ENCODE measurements around the gene VPS35L.
"Not testable (repeated sequence)": the region's sequence is repeated elsewhere in the genome, so short reads cannot be mapped to it uniquely, and the experiment has no call there.

VPS35L gene

DNA sequence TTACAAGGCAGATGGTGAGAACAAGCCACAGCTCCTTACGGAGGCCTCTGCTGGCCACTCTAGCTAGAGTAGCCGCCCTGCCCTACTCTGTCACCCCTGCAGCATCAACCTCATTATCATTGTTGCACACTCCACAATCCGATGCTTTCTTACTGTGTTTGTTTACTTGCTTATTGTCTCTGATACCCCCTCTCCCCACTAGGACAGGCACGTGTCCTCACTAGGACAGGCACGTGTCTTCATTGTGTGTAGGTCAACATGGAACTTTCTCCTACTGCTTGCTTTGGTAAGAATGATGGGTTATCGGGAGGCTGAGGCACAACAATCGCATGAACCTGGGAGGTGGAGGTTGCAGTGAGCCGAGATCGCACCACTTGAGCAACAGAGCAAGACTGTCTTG is 98.6 kb downstream of the VPS35L start:
- no peak for DNase-seq (ENCODE audit: low read depth, low spot score)

- DNase-seq (ENCODE audit: low read depth, low spot score): no peak
Observed at GRCh38 chr16:19655242-19655777, 99.8 kb downstream of the VPS35L start.

DNA sequence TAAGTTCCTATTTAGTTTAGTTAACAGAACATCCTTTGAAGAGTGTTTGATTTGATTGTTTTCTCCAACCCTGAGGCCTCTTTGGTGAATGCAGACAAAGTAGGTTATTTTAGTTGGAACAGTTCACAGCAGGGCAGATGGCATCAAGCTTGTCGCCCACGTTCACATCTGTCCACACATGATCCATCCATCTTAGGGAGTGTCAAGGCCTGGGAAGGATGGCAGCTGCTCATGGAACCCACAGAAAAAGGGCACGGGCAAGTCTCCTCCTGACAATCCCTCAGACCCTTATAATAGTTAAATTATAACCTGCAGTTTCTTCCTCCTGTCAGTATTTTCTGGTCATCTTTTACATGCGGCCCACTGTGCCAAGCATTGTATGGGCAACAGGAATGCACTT is 102.3 kb downstream of the VPS35L start:
- DNase-seq (ENCODE audit: low read depth, low spot score): no peak

DNA sequence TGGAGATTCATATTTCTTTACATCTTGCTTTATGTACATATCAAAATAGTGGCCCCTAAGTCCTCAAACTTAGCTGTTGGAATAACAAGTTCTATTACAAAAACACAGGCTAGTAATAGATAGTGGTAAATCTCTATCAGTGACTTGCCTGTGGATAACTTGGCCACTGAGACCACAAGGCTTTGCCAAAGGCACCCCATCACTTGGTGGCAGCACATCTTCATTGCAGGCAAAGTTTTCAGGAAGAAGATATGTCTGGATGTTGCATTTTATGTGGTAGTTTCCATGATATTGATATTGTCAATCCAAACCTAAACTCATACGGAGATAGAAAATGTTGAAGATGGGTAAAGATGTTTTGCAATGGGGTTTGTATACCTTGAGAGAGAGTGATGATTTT is 104.1 kb downstream of the VPS35L start:
- no peak for DNase-seq (ENCODE audit: low read depth, low spot score)

DNA sequence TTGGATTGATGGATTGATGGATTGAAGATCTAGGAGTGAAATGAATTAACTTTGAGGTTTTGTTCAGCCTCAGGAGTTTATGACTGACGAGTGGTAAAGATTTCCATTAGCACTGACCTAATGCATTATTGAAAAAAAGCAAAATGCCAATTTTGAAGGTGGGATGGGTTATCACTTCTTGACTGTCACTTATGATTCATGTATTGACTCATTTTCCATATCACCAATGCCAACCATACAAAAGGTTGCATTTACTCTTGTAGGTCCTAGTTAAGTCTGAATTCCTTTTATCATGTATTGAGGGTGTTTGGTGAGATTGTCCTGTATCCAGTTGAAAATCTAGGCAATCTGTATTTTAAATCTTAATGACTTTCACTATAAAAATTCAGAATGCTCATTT is 104.9 kb downstream of the VPS35L start:
- DNase-seq (ENCODE audit: low read depth, low spot score): no peak

DNA sequence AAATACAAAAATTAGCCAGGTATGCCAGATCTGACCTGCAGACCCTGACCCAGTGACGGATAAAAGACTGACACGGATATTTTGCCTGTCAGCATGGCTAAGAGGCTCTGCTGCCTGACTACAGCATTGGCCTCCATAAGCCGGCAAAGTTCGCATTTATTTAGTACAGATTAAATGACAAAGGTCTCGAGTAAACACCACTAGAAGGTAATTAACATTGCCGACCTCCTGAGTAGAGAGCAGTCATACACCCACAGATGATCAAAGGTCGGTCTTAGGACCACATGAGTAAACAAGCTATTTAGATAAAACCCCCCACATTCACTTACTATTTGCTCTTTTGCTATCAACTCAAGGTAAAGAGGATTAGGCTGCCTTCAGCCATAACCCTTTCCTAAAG is 106.8 kb downstream of the VPS35L start:
- no peak for DNase-seq (ENCODE audit: low read depth, low spot score)

- no peak for DNase-seq (ENCODE audit: low read depth, low spot score)
Observed at GRCh38 chr16:19664166-19664565, 108.7 kb downstream of the VPS35L start.

- not testable (repeated sequence) for DNase-seq (ENCODE audit: low read depth, low spot score)
Observed at GRCh38 chr16:19665313-19665712, 109.8 kb downstream of the VPS35L start.

GRCh38 chr16:19666477-19666876 is 111.0 kb downstream of the VPS35L start:
- DNase-seq (ENCODE audit: low read depth, low spot score): no peak

DNA sequence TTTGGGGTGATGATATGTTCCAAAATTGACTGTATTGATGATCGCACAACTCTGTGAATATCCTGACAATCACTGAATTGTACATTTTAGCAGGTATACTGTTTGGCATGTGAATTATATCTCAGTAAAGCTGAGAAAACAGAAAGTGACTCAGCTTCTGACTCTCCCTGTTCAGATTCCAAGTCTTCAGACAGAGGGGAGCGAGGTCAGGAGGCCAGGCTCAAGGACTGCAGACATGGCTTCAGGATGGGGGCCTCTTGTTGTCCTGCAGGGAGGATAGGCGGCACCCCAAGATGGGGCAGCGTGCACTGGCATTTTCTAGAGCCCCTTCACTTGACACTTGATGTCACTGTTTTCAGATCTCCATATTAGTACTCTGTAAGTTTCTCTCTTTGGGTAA is 116.9 kb downstream of the VPS35L start:
- no peak for DNase-seq (ENCODE audit: low read depth, low spot score)

DNA sequence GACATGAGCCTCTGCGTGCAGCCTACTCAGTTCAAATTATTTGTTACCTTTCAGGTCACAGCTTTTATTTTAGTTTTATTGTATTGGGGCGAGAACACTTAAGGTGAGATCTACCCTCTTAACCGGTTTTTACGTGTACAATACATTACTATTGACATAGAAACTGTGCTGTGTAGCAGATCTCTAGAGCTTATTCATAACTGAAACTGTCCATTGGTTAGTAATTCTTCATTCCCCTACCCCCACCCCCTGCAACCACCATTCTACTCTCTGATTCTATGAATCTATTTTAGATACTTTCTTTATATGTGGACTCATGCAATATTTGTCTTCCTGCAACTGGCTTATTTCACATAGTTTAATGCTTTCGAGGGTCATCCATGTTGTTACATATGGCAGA is 119.0 kb downstream of the VPS35L start:
- no peak for DNase-seq (ENCODE audit: low read depth, low spot score)

GRCh38 chr16:19677402-19677801 is 121.9 kb downstream of the VPS35L start:
- DNase-seq (ENCODE audit: low read depth, low spot score): no peak

DNA sequence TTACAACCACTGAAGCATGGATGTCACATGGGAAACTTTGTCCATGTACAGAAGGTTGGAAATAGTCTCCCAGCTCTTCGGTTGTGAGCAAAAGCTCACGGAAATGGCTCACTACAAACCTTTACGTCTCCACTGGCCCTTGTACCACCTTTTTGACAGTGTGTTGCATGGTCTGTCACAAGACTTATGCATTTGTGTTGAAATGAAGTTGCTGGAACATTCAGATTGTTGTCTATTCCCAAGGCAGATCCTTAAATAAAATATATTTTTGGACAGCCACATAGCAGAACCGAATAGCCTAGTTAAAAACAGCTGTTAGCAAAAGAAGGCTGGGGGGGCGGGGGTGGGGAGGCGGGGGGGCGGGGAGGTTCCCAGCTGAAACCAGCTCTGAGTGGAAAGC is 123.3 kb downstream of the VPS35L start:
- DNase-seq (ENCODE audit: low read depth, low spot score): no peak

DNA sequence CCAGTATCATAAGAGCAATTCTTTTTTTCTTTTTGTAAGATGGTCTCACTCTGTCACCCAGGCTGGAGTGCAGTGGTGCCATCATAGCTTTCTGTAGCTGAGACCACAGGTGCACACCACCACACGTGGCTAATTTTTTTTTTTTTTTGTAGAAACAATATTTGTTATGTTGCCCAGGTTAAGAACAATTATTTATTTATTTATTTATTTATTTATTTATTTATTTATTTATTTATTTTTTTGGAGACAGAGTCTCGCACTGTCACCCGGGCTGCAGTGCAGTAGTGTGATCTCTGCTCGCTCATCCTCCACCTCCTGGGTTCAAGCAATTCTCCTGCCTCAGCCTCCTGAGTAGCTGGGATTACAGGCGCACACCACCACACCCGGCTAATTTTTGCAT is 123.8 kb downstream of the VPS35L start:
- not testable (repeated sequence) for DNase-seq (ENCODE audit: low read depth, low spot score)

- no peak for DNase-seq (ENCODE audit: low read depth, low spot score)
Observed at GRCh38 chr16:19680881-19681340, 125.4 kb downstream of the VPS35L start.

- no peak for DNase-seq (ENCODE audit: low read depth, low spot score)
Observed at GRCh38 chr16:19681637-19682036, 126.1 kb downstream of the VPS35L start.

DNA sequence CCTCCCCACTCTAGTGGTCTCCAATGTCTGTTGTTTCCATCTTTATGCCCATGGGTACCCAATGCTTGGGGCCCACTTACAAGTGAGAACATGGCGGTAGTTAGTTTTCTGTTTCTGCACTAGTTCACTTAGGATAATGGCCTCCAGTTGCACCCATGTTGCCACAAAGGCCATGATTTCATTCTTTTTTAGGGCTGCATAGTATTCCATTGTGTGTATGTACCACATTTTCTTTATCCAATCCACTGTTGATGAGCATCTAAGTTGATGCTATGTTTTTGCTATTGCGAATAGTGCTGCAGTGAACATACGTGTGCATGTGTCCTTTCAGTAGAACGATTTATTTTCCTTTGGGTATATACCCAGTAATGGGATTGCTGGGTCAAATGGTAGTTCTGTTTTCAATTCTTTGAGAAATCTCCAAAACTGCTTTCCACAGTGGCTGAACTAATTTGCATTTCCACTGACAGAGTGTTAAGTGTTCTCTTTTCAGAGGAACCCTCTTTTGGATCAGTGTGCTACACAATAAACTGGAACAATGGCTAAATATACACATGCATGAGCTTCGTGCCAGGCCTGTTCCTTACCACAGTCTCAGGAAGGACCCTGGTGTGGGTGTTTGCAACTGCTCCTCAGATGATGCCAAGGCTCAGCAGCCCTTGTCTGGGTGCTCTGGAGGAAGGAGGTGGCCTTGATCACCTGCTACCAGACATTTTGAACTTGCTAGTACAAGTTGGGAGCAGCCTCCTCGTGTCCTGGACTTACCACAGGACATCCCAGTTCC is 128.1 kb downstream of the VPS35L start:
- no peak for DNase-seq (ENCODE audit: low read depth, low spot score)

- no peak for DNase-seq (ENCODE audit: low read depth, low spot score)
Observed at GRCh38 chr16:19685176-19685575, 129.7 kb downstream of the VPS35L start.

- no peak for DNase-seq (ENCODE audit: low read depth, low spot score)
Observed at GRCh38 chr16:19687279-19687678, 131.8 kb downstream of the VPS35L start.

GRCh38 chr16:19688396-19689024 is 133.0 kb downstream of the VPS35L start:
- no peak for DNase-seq (ENCODE audit: low read depth, low spot score)

- DNase-seq (ENCODE audit: low read depth, low spot score): no peak
Observed at GRCh38 chr16:19689342-19689741, 133.8 kb downstream of the VPS35L start.

DNA sequence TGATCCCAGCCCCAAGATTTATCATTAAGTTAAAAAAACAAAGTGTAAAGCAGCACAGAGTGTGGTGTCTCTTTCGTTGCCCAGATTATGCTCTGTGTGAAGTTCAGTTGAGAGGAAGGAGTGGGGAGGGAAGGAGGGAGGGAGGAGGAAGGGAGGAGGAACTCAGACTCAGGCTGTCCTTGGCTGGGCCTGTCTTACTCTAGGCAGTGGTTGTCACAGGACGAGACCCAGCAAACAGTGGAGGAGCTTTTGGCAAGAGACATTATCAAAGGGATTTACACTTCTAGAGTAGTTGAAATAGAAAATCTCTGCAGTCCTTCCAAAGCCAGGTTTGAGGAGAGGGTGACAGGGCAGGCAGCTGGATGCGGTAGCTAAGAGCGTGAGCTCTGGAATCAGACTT is 134.7 kb downstream of the VPS35L start:
- DNase-seq (ENCODE audit: low read depth, low spot score): no peak

- DNase-seq (ENCODE audit: low read depth, low spot score): no peak
Observed at GRCh38 chr16:19691161-19691711, 135.7 kb downstream of the VPS35L start.

All from iPS DF 19.7 (cell line).